Keratinocyte (primary cell): Measurements from ENCODE around the gene SULF2. TPM values are rescaled to one million over a fixed set of nuclear protein-coding genes. Genes with fewer than 3 reads are reported as not detected.
A peak's percentile ranks its signal among the peaks of the same experiment; 100 is the strongest.

Experiments
- DNase-seq: peaks from one replicate; pipeline ENCODE4 v3.0.0-alpha.2; 2011; ENCODE audit warnings: low read depth, missing footprints, low spot score
- FAIRE-seq: peaks from 2 replicates; lab custom pipeline; 2011; peaks lifted over from hg19 to GRCh38; lab: Jason Lieb, UNC
- H2AFZ ChIP-seq: 2 replicates; pipeline ENCODE4 v1.6.0; 2012; ENCODE audit warnings: low read length, control low read depth, inconsistent platforms; ENCODE audit not compliant: control insufficient read depth
- H3K27ac ChIP-seq: 2 replicates; pipeline ENCODE4 v1.5.1; 2011; ENCODE audit warnings: low read length; ENCODE audit not compliant: control insufficient read depth, insufficient read depth
- H3K27me3 ChIP-seq: 3 replicates; pipeline ENCODE4 v1.6.0; 2011; ENCODE audit warnings: low read length; ENCODE audit not compliant: control insufficient read depth, insufficient read depth; ENCODE audit errors: extremely low read depth
- H3K36me3 ChIP-seq, 2 experiments: 2 replicates in 1 of 2; 3 replicates in 1 of 2; pipeline ENCODE4 v1.5.1; 2011; ENCODE audit warnings: low read length in 2 of 2, mild to moderate bottlenecking in 1 of 2; ENCODE audit not compliant: control insufficient read depth in 2 of 2, insufficient read depth in 2 of 2; ENCODE audit errors: extremely low read depth in 1 of 2
- H3K4me1 ChIP-seq: 3 replicates; pipeline ENCODE4 v1.5.1; 2011; ENCODE audit warnings: low read length; ENCODE audit not compliant: control insufficient read depth, insufficient read depth; ENCODE audit errors: extremely low read depth
- H3K4me2 ChIP-seq: 3 replicates; pipeline ENCODE4 v1.6.0; 2011; ENCODE audit warnings: low read depth, low read length; ENCODE audit not compliant: control insufficient read depth, insufficient read depth; ENCODE audit errors: extremely low read depth
- H3K4me3 ChIP-seq, 3 experiments: fragments of 200-600 bp in 1 of 3; sonication (generic) in 1 of 3; 2 replicates in 2 of 3; 3 replicates in 1 of 3; pipeline ENCODE4 v1.5.1; 2011 to 2016; ENCODE audit warnings: low read length in 3 of 3, mild to moderate bottlenecking in 3 of 3, control low read depth in 2 of 3, inconsistent platforms in 1 of 3, low read depth in 1 of 3, mixed read lengths in 1 of 3, mixed run types in 1 of 3, moderate library complexity in 1 of 3; ENCODE audit not compliant: control insufficient read depth in 2 of 3, insufficient read depth in 2 of 3; ENCODE audit errors: extremely low read depth in 1 of 3
- H3K79me2 ChIP-seq: 2 replicates; pipeline ENCODE4 v1.6.0; 2012; ENCODE audit warnings: low read length; ENCODE audit not compliant: control insufficient read depth, insufficient read depth
- H3K9ac ChIP-seq: 3 replicates; pipeline ENCODE4 v1.6.0; 2011; ENCODE audit warnings: low read length; ENCODE audit not compliant: control insufficient read depth, insufficient read depth; ENCODE audit errors: extremely low read depth
- H3K9me1 ChIP-seq: 3 replicates; pipeline ENCODE4 v1.6.0; 2011; ENCODE audit warnings: low read length; ENCODE audit not compliant: control insufficient read depth, insufficient read depth; ENCODE audit errors: extremely low read depth
- H3K9me3 ChIP-seq: 2 replicates; pipeline ENCODE4 v1.5.1; 2012; ENCODE audit warnings: low read depth, low read length; ENCODE audit not compliant: control insufficient read depth
- H4K20me1 ChIP-seq: 3 replicates; pipeline ENCODE4 v1.6.0; 2011; ENCODE audit warnings: low read length; ENCODE audit not compliant: control insufficient read depth, insufficient read depth; ENCODE audit errors: extremely low read depth
- CTCF ChIP-seq, 3 experiments: IDR thresholded peaks in 1 of 3; conservative IDR thresholded peaks in 1 of 3; optimal IDR thresholded peaks in 1 of 3; 2 replicates in 2 of 3; 3 replicates in 1 of 3; pipeline versions ENCODE3 to v1.5.1; 2011; ENCODE audit warnings: low read length in 3 of 3, mild to moderate bottlenecking in 3 of 3, moderate library complexity in 2 of 3, control low read depth in 1 of 3, inconsistent platforms in 1 of 3; ENCODE audit not compliant: insufficient read depth in 2 of 3; ENCODE audit errors: extremely low read depth in 1 of 3
- EZH2 ChIP-seq: IDR thresholded peaks from one replicate; pipeline ENCODE4 v1.6.1; 2012; ENCODE audit warnings: inconsistent platforms, mild to moderate bottlenecking, low read length, moderate library complexity
- dilution Hi-C: fragments of 300-500 bp; cut with MboI; formaldehyde crosslinking; loops from one replicate; pipeline ENCODE4 v1.7.0; 2020; ENCODE audit warnings: low sequenced_read_pairs; ENCODE audit not compliant: extremely low pct_ligation_motif_present
- polyA plus RNA-seq, 5 experiments: library from polyadenylated mRNA; depleted of rRNA in 3 of 5; stranded (reverse) in 3 of 5; stranded (forward) in 1 of 5; unstranded in 1 of 5; fragments of >200 nt; gene quantifications; 1 replicate in 1 of 5; 2 replicates in 3 of 5; 3 replicates in 1 of 5; pipeline versions ENCODE4 v1.2.1 to v1.2.3, GENCODE V29; 2011 to 2012; ENCODE audit warnings: missing spikeins in 2 of 5, low read depth in 1 of 5, low replicate concordance in 1 of 5

Gene SULF2
- polyA plus RNA-seq, 1 donor (not counting 4 experiments of a cell fraction or from before 2014, with no cell fraction given): 64.4 TPM

GRCh38 chr20:47726632-47727031 is 58.6 kb downstream of the SULF2 start:
- FAIRE-seq (no peak), DNase-seq (no peak)
- H4K20me1 ChIP-seq: peaks cover 3% of the 10 kb centered on the region
- no peaks in the 10 kb centered on the region for H3K27me3 ChIP-seq
- no peak for TF ChIP-seq CTCF (optimal IDR thresholded peaks at IDR 0.05 in 1 of 3, IDR thresholded peaks at IDR 0.05 in 1 of 3, conservative IDR thresholded peaks at IDR 0.05 in 1 of 3; ENCODE audit: extremely low read depth in 1 of 3, insufficient read depth in 2 of 3, low read length in 3 of 3)
- TF ChIP-seq EZH2: no peak
- no peak overlapping the region for H3K4me3 ChIP-seq
- no peaks in the 10 kb centered on the region for H3K9me1 ChIP-seq
- peaks cover 14% of the 10 kb centered on the region for H3K79me2 ChIP-seq
- H3K4me2 ChIP-seq: no peak overlapping the region
- no peak overlapping the region for H3K9ac ChIP-seq
- no peaks in the 10 kb centered on the region for H3K4me1 ChIP-seq
- H3K27ac ChIP-seq: no peak overlapping the region
- H3K36me3 ChIP-seq: peaks cover 7 to 27% of the 10 kb centered on the region in 2 experiments
- no peaks in the 10 kb centered on the region for H3K9me3 ChIP-seq
- dilution Hi-C loops: no loop called here
- H2AFZ ChIP-seq: no peak overlapping the region

GRCh38 chr20:47725248-47725973 is 59.9 kb downstream of the SULF2 start:
- Histone ChIP-seq H2AFZ (no peak overlapping the region), H3K9ac (no peak overlapping the region), H3K9me3 (no peaks in the 10 kb centered on the region), H3K27ac (no peak overlapping the region), H3K9me1 (no peaks in the 10 kb centered on the region), H3K4me2 (no peak overlapping the region), H4K20me1 (peaks cover 3% of the 10 kb centered on the region), H3K4me3 (no peak overlapping the region), H3K79me2 (peaks cover 14% of the 10 kb centered on the region), H3K36me3 (peaks cover 7 to 20% of the 10 kb centered on the region in 2 experiments), H3K4me1 (no peaks in the 10 kb centered on the region), H3K27me3 (no peaks in the 10 kb centered on the region)
- DNase-seq (peak; percentile 54), FAIRE-seq (peak; percentile 26)
- dilution Hi-C loops: no loop called here
- TF ChIP-seq CTCF (optimal IDR thresholded peaks at IDR 0.05 in 1 of 3, IDR thresholded peaks at IDR 0.05 in 1 of 3, conservative IDR thresholded peaks at IDR 0.05 in 1 of 3; ENCODE audit: extremely low read depth in 1 of 3, insufficient read depth in 2 of 3, low read length in 3 of 3) (peak; percentile 90 to 95 (median 91)), EZH2 (no peak)
